Measurements from ENCODE around the gene ABCC1.
"Not testable (repeated sequence)": the region's sequence is repeated elsewhere in the genome, so short reads cannot be mapped to it uniquely, and the experiment has no call there.

GRCh38 chr16:16181748-16182147, 232.3 kb downstream of the ABCC1 start:
- not testable (repeated sequence) for TF ChIP-seq ZNF701 (tag by site-specific recombination; IDR thresholded peaks at IDR 0.05); CTCF (tag by site-specific recombination; IDR thresholded peaks at IDR 0.05); ZNF311 (tag by site-specific recombination; IDR thresholded peaks at IDR 0.05; ENCODE audit: borderline replicate concordance); ZBTB21 (tag by site-specific recombination; IDR thresholded peaks at IDR 0.05)
- TF ChIP-seq, protein P1, sequence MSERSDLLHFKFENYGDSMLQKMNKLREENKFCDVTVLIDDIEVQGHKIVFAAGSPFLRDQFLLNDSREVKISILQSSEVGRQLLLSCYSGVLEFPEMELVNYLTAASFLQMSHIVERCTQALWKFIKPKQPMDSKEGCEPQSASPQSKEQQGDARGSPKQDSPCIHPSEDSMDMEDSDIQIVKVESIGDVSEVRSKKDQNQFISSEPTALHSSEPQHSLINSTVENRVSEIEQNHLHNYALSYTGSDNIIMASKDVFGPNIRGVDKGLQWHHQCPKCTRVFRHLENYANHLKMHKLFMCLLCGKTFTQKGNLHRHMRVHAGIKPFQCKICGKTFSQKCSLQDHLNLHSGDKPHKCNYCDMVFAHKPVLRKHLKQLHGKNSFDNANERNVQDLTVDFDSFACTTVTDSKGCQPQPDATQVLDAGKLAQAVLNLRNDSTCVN (tag by site-specific recombination; optimal IDR thresholded peaks at IDR 0.05): not testable (repeated sequence)
